GM12892 (cell line): Measurements from ENCODE around the gene SEC31A.
"Not testable (repeated sequence)": the region's sequence is repeated elsewhere in the genome, so short reads cannot be mapped to it uniquely, and the experiment has no call there.

Experiments used
- DNase-seq: peaks from one replicate; pipeline ENCODE4 v3.0.0; 2011; ENCODE audit not compliant: insufficient read length
- FAIRE-seq: peaks from 2 replicates; lab custom pipeline; 2011; peaks lifted over from hg19 to GRCh38; lab: Jason Lieb, UNC
- POLR2A ChIP-seq: IDR thresholded peaks from 2 replicates; pipeline ENCODE4 v1.6.1; 2011; ENCODE audit warnings: low read depth, low read length, control low read depth
- POLR2AphosphoS5 ChIP-seq: IDR thresholded peaks from 2 replicates; pipeline ENCODE4 v1.6.1; 2011; ENCODE audit warnings: low read depth, low read length, control low read depth
- TAF1 ChIP-seq: IDR thresholded peaks from 2 replicates; pipeline ENCODE4 v1.6.1; 2011; ENCODE audit warnings: low read depth, mild to moderate bottlenecking, control low read depth, low read length, borderline replicate concordance

The SEC31A gene

GRCh38 chr4:82851885-82852750 lies 38.8 kb downstream of the SEC31A start:
- DNase-seq = no peak
- FAIRE-seq = no peak
- TF ChIP-seq POLR2AphosphoS5 (no peak), POLR2A (no peak), TAF1 (no peak)

- no peak for DNase-seq
- no peak for TF ChIP-seq TAF1
- FAIRE-seq = no peak
Observed at GRCh38 chr4:82851318-82851717, 39.6 kb downstream of the SEC31A start.

- TF ChIP-seq POLR2AphosphoS5 (no peak), TAF1 (no peak)
- FAIRE-seq = no peak
Observed at GRCh38 chr4:82850684-82851083, 40.3 kb downstream of the SEC31A start.

GRCh38 chr4:82848706-82849105 lies 42.2 kb downstream of the SEC31A start:
- DNase-seq = no peak
- TF ChIP-seq POLR2AphosphoS5 (no peak), TAF1 (no peak), POLR2A (no peak)
- FAIRE-seq = no peak

More at GRCh38 chr4:82850684-82851083, 40.3 kb downstream of the SEC31A start:
- DNase-seq = no peak

GRCh38 chr4:82842593-82842992 lies 48.4 kb downstream of the SEC31A start:
- FAIRE-seq (no peak), DNase-seq (no peak)
- TF ChIP-seq POLR2AphosphoS5 = no peak
- no peak for TF ChIP-seq TAF1
- no peak for TF ChIP-seq POLR2A

- DNase-seq (no peak), FAIRE-seq (no peak)
- TF ChIP-seq POLR2A (no peak), TAF1 (no peak), POLR2AphosphoS5 (no peak)
Observed at GRCh38 chr4:82839624-82840023, 51.3 kb downstream of the SEC31A start.

GRCh38 chr4:82833696-82834313 lies 57.1 kb downstream of the SEC31A start:
- no peak for DNase-seq
- FAIRE-seq = no peak
- TF ChIP-seq POLR2A = no peak
- no peak for TF ChIP-seq TAF1
- TF ChIP-seq POLR2AphosphoS5 = no peak

GRCh38 chr4:82833060-82833459 lies 57.9 kb downstream of the SEC31A start:
- FAIRE-seq, DNase-seq: not testable (repeated sequence)

- FAIRE-seq (no peak), DNase-seq (no peak)
- no peak for TF ChIP-seq TAF1
- TF ChIP-seq POLR2A = no peak
Observed at GRCh38 chr4:82825425-82825824, 65.5 kb downstream of the SEC31A start.

- TF ChIP-seq POLR2AphosphoS5 (no peak), TAF1 (no peak)
- FAIRE-seq (no peak), DNase-seq (no peak)
Observed at GRCh38 chr4:82823062-82823461, 67.9 kb downstream of the SEC31A start.

- TF ChIP-seq POLR2A (no peak), TAF1 (no peak)
- no peak for DNase-seq
- FAIRE-seq = no peak
Observed at GRCh38 chr4:82820689-82821088, 70.3 kb downstream of the SEC31A start.
